KBM-7 (cell line): ENCODE data around the gene CCT2.

Experiments used
- DNase-seq: peaks from one replicate; pipeline ENCODE4 v3.0.0-alpha.2; 2015
- in situ Hi-C: fragments of 300-500 bp; cut with MboI; formaldehyde crosslinking; loops from 2 replicates; pipeline ENCODE4 v1.14.3; 2020; ENCODE audit warnings: low sequenced_read_pairs, low pct_unique_long_range_greater_than_20kb, mixed read lengths

CCT2 gene

GRCh38 chr12:69627501-69627900 lies 42.2 kb downstream of the CCT2 start:
- in situ Hi-C loops = no loop called here

GRCh38 chr12:69630191-69630590 lies 44.9 kb downstream of the CCT2 start:
- DNase-seq = peak; percentile 16
- in situ Hi-C loops = no loop called here

More at GRCh38 chr12:69627501-69627900, 42.2 kb downstream of the CCT2 start:
- DNase-seq = no peak

GRCh38 chr12:69633061-69633460 lies 47.8 kb downstream of the CCT2 start:
- DNase-seq = no peak
- in situ Hi-C loops = no loop called here

- in situ Hi-C loops = no loop called here
- peak; percentile 79 for DNase-seq
Observed at GRCh38 chr12:69639400-69640016, 54.2 kb downstream of the CCT2 start.

GRCh38 chr12:69641546-69641945 lies 56.3 kb downstream of the CCT2 start:
- DNase-seq = no peak
- in situ Hi-C loops = no loop called here

DNA sequence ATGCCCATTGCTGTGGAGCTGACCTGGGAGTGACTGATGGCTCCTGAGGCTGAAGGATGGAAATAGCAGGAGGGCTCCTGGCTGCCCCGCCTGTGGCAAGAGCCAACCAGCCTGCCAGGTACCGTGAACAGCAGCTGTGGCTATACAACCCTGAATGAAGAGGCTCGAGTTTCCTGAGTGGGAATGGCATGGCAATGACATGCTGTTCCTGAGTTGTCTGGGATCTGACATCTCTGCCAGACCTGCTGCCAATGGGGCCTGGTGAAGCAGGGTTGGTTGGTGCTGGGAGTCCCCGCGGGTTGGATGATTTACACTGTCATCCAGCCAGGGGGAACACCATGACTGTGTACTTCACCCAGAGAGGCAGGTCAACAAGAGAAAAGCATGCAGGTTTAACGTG lies 57.3 kb downstream of the CCT2 start:
- in situ Hi-C loops = no loop called here

GRCh38 chr12:69644511-69644910 lies 59.3 kb downstream of the CCT2 start:
- no peak for DNase-seq
- in situ Hi-C loops = no loop called here

More for the DNA sequence above, 57.3 kb downstream of the CCT2 start:
- DNase-seq = no peak

DNA sequence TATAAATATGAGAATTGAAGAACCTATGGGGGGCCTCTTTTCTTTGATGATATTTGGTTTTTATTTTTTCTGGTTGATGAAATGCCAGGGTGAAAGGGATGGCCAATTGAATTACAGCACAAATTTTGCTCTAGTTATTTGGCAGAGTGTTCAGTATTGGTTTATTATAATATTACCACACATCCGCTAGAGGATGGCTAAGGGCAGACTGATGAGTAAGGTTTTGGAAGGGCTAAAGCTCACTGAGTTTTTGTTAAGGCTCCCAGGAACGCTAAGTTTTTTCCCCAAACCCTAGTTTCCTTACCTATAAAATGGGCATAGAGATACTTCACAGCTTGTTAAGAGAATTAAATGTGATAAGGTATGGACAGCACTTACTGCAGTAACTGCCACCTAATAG lies 59.8 kb downstream of the CCT2 start:
- no peak for DNase-seq
- in situ Hi-C loops = no loop called here

DNA sequence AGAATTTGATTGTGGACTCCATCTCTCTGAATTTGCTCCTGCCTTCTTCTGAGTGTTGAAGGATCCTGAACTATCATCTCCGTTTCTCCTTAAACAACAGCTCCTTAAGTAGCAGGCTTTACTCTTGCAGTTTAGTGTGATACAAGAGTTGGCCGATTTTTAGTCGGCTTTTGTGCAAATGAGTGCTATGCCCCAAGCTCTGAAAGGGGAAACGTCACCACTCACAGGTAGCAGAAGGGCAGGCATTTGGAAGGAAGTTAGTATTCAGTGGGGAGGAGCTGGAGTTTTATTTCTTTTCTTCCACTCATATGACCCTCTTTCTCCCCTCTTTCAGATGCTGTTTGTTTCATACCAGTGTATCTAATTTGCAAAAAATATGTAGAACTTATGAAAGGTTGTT lies 61.9 kb downstream of the CCT2 start:
- no peak for DNase-seq
- in situ Hi-C loops = no loop called here

GRCh38 chr12:69648476-69648875 lies 63.2 kb downstream of the CCT2 start:
- DNase-seq = no peak
- in situ Hi-C loops = no loop called here

- no peak for DNase-seq
- in situ Hi-C loops = no loop called here
Observed at GRCh38 chr12:69649529-69649928, 64.3 kb downstream of the CCT2 start.
